Natural killer cell (primary cell): ENCODE results near the gene SENP7. TPM values are rescaled to one million over a fixed set of nuclear protein-coding genes. Genes with fewer than 3 reads are reported as not detected.

Experiments used
- ATAC-seq, 3 donors: fragments of 150-1000 bp in 2 of 3; fragments of 200-7000 bp in 1 of 3; cut with Tn5 transposase; 1 replicate in 1 of 3; 2 replicates in 2 of 3; pipeline ENCODE4 v1.10.0; 2021; ENCODE audit warnings: mild to moderate bottlenecking in 2 of 3, moderate library complexity in 2 of 3
- DNase-seq, 2 donors: peaks; one replicate each; pipeline versions ENCODE4 v3.0.0 to v3.0.0-alpha.2; 2013 to 2021; ENCODE audit warnings: mixed read lengths in 1 of 2
- H3K27ac ChIP-seq: one replicate; pipeline ENCODE4 v1.5.1; 2013; ENCODE audit warnings: mild to moderate bottlenecking, low read length
- H3K27me3 ChIP-seq: one replicate; pipeline ENCODE4 v1.6.1; 2013; ENCODE audit warnings: low read length; ENCODE audit not compliant: control insufficient read depth, insufficient read depth
- H3K36me3 ChIP-seq: one replicate; pipeline ENCODE4 v1.6.1; 2013; ENCODE audit warnings: low read length; ENCODE audit not compliant: control insufficient read depth, insufficient read depth
- H3K4me1 ChIP-seq: one replicate; pipeline ENCODE4 v1.6.1; 2013; ENCODE audit warnings: low read length; ENCODE audit not compliant: control insufficient read depth, insufficient read depth
- H3K4me3 ChIP-seq: one replicate; pipeline ENCODE4 v1.5.1; 2013; ENCODE audit warnings: low read length
- H3K9me3 ChIP-seq: one replicate; pipeline ENCODE4 v1.6.1; 2013; ENCODE audit warnings: low read length; ENCODE audit not compliant: control insufficient read depth, insufficient read depth
- H3K27ac Mint-ChIP-seq, 2 donors: one replicate each; pipeline ENCODE4 v1.8.0; 2022; ENCODE audit warnings: mild to moderate bottlenecking in 2 of 2, mixed read lengths in 2 of 2, moderate library complexity in 1 of 2
- H3K27me3 Mint-ChIP-seq, 2 donors: one replicate each; pipeline ENCODE4 v1.8.0; 2022; ENCODE audit warnings: low read depth in 2 of 2, mixed read lengths in 2 of 2
- H3K36me3 Mint-ChIP-seq: one replicate; pipeline ENCODE4 v1.8.0; 2022; ENCODE audit warnings: mixed read lengths
- H3K4me1 Mint-ChIP-seq, 2 donors: one replicate each; pipeline ENCODE4 v1.8.0; 2022; ENCODE audit warnings: mixed read lengths in 2 of 2
- H3K4me3 Mint-ChIP-seq: one replicate; pipeline ENCODE4 v1.8.0; 2022; ENCODE audit warnings: mild to moderate bottlenecking, moderate library complexity, mixed read lengths
- H3K9me3 Mint-ChIP-seq, 2 donors: one replicate each; pipeline ENCODE4 v1.8.0; 2022; ENCODE audit warnings: mixed read lengths in 2 of 2
- CTCF ChIP-seq: fragments of 200-600 bp; IDR thresholded peaks from one replicate; pipeline ENCODE4 v1.8.0; 2022; ENCODE audit warnings: antibody characterized with exemption
- intact Hi-C: fragments of 100-400 bp; cut with micrococcal nuclease; formaldehyde crosslinking; loops from one replicate; pipeline ENCODE4 v1.14.2; 2022
- total RNA-seq, 4 donors: library from RNA; stranded (reverse); fragments of 120-200 nt in 1 of 4; gene quantifications; one replicate each; pipeline versions ENCODE4 v1.2.3 to v1.2.4, GENCODE V29; 2013 to 2022

SENP7 gene
- total RNA-seq, 3 donors from 2014 or later (not counting 1 experiment from before 2014, with no cell fraction given) = 41.4 to 60.6 (median 52.7) TPM

GRCh38 chr3:101278727-101279126, 234.3 kb downstream of the SENP7 start:
- H3K4me3 Mint-ChIP-seq = no peak overlapping the region
- ATAC-seq (no peak), DNase-seq (no peak)
- H3K27ac ChIP-seq = no peak overlapping the region
- no peak for TF ChIP-seq CTCF
- H3K9me3 Mint-ChIP-seq = no peaks in the 10 kb centered on the region
- no peaks in the 10 kb centered on the region for H3K9me3 ChIP-seq
- H3K36me3 Mint-ChIP-seq = no peaks in the 10 kb centered on the region
- no peak overlapping the region for H3K27ac Mint-ChIP-seq
- H3K27me3 Mint-ChIP-seq = no peaks in the 10 kb centered on the region
- no peak overlapping the region for H3K4me3 ChIP-seq
- H3K27me3 ChIP-seq = no peaks in the 10 kb centered on the region
- intact Hi-C loops = no loop called here
- H3K36me3 ChIP-seq = no peaks in the 10 kb centered on the region
- H3K4me1 ChIP-seq = no peaks in the 10 kb centered on the region
- H3K4me1 Mint-ChIP-seq = no peaks in the 10 kb centered on the region

Other genes starting within 250 kb of the SENP7 start
- gene IMPG2, start 192.6 kb downstream of the SENP7 start, total RNA-seq = under 1 TPM; 0.52 to 0.73 (median 0.72) TPM
- 10 to 100 TPM; 18.4 to 19.1 (median 19.0) TPM for gene TRMT10C, start 48.7 kb upstream of the SENP7 start, total RNA-seq
- gene PCNP, start 61.0 kb upstream of the SENP7 start, total RNA-seq = 100 to 1,000 TPM; 119 to 132 (median 124) TPM
- gene ZBTB11, start 163.9 kb upstream of the SENP7 start, total RNA-seq = 10 to 100 TPM; 72.0 to 90.9 (median 83.5) TPM
- gene RPL24, start 173.5 kb upstream of the SENP7 start, total RNA-seq = 100 to 1,000 TPM; 660 to 850 (median 763) TPM
- 10 to 100 TPM in 1 of 3 donors, 1 to 10 TPM in 2; 8.5 to 11.0 (median 9.4) TPM for gene CEP97, start 211.4 kb upstream of the SENP7 start, total RNA-seq